AG09309 (cell line): ENCODE results near the gene PTGES2.

Source experiments
- DNase-seq: peaks from one replicate; pipeline ENCODE4 v3.0.0-alpha.2; 2010; ENCODE audit warnings: low read depth
- H3K4me3 ChIP-seq: 2 replicates; pipeline ENCODE4 v1.5.1; 2011; ENCODE audit warnings: mild to moderate bottlenecking, low read depth, low read length, moderate library complexity; ENCODE audit not compliant: control insufficient read depth
- TF ChIP-seq, protein P1 (sequence below): IDR thresholded peaks from 2 replicates; pipeline ENCODE4 v1.5.1; 2011; ENCODE audit warnings: mild to moderate bottlenecking, low read depth, low read length, inconsistent platforms; ENCODE audit not compliant: insufficient read depth, control insufficient read depth; ENCODE audit errors: missing control alignments

Gene PTGES2

DNA sequence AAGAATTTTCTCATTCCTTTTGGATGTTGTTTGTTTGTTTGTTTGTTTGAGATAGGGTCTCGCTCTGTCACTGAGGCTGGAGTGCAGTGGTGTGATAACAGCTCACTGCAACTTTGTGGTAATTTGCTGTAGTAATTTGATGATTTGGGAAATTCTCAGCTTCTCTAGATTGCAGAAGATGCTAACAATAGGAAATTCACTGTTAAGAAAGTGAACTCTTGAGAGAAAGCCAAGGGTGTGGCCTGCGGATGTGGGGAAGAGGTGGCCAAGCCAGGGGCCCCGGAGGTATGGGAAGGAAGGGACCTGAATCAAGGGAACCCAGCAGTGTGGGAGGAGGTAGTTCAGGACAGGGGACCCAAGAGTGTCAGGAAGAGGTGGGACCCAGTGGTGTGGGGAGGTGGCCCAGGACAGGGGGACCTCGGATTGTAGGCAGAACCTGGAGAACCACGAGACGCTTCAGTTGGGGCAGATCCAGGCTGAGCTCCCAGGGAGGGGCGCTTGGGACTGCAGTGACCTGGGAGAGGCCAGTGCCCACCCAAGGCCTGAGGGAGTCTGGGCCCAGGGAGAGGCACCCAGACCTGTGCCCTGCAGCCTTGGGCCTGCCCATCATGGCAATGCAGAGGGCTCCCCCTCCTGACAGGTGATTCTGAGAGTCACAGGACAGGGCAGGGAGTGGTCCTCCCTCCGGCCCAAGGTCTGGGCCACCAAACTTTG is 16.2 kb upstream of the PTGES2 start:
- H3K4me3 ChIP-seq, result no peak overlapping the region
- TF ChIP-seq, protein P1, sequence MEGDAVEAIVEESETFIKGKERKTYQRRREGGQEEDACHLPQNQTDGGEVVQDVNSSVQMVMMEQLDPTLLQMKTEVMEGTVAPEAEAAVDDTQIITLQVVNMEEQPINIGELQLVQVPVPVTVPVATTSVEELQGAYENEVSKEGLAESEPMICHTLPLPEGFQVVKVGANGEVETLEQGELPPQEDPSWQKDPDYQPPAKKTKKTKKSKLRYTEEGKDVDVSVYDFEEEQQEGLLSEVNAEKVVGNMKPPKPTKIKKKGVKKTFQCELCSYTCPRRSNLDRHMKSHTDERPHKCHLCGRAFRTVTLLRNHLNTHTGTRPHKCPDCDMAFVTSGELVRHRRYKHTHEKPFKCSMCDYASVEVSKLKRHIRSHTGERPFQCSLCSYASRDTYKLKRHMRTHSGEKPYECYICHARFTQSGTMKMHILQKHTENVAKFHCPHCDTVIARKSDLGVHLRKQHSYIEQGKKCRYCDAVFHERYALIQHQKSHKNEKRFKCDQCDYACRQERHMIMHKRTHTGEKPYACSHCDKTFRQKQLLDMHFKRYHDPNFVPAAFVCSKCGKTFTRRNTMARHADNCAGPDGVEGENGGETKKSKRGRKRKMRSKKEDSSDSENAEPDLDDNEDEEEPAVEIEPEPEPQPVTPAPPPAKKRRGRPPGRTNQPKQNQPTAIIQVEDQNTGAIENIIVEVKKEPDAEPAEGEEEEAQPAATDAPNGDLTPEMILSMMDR, result no peak
- no peak for DNase-seq

- TF ChIP-seq, protein P1, result no peak
- H3K4me3 ChIP-seq, result no peak overlapping the region
- no peak for DNase-seq
Observed at GRCh38 chr9:128142596-128142995, 15.1 kb upstream of the PTGES2 start.

GRCh38 chr9:128142061-128142460 is 14.5 kb upstream of the PTGES2 start:
- no peak overlapping the region for H3K4me3 ChIP-seq
- TF ChIP-seq, protein P1, result no peak

DNA sequence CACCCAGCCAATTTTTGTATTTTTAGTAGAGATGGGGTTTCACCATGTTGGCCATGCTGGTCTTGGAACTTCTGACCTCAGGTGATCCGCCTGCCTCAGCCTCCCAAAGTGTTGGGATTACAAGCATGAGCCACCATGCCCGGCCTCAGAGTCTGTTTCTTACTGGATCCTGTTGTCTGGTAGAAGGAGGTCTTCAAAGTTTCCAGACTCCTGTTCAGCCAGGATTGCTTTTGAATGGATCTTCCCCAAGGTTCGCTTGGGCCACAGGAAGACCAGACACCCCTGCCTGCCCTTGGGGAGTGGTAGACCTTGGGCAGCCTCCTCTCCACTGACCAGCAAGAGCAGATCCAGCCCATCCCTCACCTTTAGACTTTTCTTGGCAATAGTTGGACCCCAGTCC is 14.1 kb upstream of the PTGES2 start:
- TF ChIP-seq, protein P1, result no peak
- no peak overlapping the region for H3K4me3 ChIP-seq
- no peak for DNase-seq

More at GRCh38 chr9:128142061-128142460, 14.5 kb upstream of the PTGES2 start:
- DNase-seq, result no peak

DNA sequence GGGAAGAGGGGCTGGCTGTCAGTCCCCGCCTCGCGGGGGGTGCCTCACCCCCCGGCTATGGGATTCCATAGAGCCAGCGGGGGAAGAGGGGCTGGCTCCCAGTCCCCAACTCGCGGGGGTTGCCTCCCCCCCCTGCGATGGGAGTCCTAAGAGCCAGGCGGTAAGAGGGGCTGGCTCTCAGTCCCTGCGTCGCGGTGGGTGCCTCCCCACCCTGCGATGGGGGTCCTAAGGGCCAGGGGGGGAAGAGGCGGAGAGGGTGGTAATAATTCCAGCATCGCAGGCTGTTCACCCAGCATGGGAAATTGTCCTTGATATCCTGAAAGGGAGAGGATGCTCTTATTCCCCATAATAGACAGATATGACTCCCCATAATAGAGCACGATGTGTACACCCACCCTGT is 12.1 kb upstream of the PTGES2 start:
- TF ChIP-seq, protein P1, result no peak
- no peak for DNase-seq
- H3K4me3 ChIP-seq, result no peak overlapping the region

GRCh38 chr9:128138001-128138400 is 10.5 kb upstream of the PTGES2 start:
- TF ChIP-seq, protein P1, result no peak
- no peak overlapping the region for H3K4me3 ChIP-seq
- DNase-seq, result no peak
